Endometrium (tissue), 2 donors: ENCODE measurements around the gene ATP5PO.
"Not testable (repeated sequence)": the region's sequence is repeated elsewhere in the genome, so short reads cannot be mapped to it uniquely, and the experiment has no call there.

ENCODE experiments used
- FAIRE-seq: peaks from 2 replicates; lab custom pipeline; 2012; peaks lifted over from hg19 to GRCh38; lab: Jason Lieb, UNC
- donor health status: control.
- donor health status: control.

Gene ATP5PO

DNA sequence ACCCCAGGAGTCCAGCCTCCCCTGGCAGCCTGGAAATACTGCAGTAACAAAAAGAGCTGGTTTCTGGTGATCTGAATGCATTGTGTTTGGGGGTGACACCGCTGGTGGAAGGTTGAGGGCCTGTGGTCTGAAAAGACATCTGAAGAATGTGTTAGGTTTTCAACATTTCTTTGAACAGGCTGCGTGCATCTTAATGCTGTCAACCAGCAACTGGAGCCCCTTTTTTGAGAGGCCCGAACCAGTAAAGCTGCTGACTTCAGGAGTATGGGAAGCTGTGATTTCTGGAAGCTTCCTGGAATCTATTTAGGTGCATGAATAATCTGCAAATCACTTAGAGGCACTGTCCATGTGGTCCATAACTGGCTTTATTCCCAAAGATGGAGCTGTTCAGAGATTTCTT lies 17.0 kb downstream of the ATP5PO start:
- FAIRE-seq: no peak

DNA sequence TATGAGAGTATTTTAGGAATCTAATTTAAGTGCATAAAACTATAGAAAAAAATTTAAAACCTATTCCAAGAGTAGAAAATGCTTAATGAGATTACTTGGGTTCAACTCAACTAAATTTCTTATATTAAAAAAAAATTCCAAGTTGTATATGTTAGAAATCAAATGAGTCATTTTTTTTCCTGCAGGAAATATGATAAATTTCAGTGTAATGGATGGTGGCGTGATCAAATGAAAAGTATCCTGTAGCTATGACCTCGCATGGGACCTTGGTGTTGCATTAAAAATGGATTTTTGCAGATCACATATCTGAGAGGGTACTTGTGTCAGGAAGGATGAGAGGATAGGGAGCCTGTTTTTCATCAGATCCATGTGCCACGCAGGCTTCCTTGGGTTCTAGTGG lies 17.9 kb downstream of the ATP5PO start:
- FAIRE-seq: no peak

DNA sequence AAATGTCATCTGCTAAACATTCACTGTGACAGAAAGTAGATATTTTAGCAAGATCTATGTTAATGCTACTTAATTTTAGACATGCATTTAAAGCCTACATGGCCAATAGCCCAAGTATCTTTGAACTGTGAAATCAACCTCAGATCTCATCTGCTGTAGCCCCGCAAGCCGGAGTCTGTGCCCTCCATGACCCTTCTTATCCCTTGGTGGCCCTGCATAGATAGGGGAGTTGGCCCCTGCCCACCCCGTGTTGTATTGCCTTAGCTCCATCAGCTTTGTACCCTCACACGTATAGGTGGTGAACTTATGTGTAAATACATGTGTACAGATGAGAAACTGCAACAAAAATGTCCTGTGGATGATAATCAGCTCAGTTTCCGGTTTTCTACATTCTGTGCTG lies 18.5 kb downstream of the ATP5PO start:
- FAIRE-seq: no peak

DNA sequence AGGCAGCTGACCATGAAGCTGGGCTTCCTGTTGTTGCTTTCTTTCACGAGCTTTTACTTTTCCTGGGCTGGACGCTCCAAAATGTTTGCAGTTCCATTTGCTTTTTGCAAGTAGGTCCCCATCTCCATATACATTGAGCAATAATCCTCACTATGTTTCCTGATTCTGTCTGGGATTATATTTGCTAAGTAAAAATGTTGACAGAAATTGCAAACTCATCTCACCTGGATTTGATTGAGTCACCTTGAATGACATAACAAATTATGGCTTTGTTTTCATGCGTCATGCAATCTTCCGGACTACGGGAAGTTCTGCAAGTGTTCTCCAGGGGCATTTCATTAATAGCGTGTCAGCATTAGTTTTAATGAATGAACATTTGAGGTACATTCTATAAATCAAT lies 18.9 kb downstream of the ATP5PO start:
- no peak for FAIRE-seq

DNA sequence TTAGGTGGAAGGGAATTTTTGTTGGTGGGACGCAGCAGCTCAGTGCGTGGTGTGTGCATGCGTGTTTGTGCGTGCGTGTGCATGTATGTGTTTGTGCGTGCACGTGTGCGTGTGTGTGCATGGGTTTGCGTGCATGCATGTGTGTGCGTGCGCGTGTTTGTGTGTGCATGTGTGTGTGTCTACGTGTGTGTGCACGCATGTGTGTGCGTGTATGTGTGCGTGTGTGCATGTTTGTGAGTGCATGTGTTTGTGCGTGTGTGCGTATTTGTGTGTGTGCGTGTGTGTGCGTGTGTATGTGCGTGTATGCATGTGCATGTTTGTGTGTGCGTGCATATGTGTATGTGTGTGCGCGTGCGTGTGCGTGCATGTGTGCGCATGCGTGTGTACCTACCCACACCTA lies 20.2 kb downstream of the ATP5PO start:
- FAIRE-seq: no peak

DNA sequence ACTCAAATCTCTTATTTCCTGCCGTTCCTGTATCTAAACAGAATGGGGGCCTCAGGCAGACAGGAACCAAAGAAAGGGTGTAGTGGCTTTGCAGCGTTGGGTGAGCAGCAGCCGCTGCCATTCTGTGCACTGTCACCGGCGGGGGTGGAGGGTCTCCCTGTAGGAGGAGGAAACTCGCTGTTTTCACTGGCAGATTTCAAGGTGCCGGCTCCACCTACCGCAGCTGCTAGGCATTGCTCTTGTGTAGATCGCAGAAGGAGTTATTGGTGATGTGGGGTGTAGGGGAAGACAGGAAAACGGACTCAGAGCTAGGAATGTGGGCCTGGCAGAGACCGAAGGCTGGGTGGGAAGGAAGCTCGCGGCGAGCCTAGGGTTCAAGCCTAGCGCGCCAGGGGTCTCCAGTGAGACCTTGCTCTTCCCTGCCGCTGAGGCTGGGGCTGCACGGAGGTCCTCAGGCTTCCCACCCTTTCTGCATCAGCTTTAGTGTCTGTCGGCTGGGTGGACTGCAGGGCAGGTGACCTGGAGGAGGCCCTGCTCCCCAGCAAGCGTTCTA lies 20.8 kb downstream of the ATP5PO start:
- no peak for FAIRE-seq

DNA sequence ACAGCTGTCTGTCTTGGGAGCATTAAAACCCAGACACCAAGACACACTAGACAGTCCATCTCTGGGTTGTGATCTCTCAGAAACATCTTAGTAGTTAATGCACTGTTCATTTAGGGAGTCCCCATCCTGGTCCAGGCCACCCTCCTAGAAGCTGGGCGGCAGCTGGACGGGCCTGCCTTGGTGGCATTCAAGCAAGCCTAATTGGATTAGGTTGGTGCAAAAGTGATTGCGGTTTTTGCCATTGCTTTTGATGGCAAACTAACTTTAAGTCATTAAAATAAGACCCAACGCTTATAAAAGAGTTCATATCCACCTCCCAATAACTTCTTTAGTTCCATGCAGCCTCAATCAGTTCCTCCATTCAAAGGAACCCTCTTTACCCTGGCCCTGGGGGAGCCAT lies 21.7 kb downstream of the ATP5PO start:
- no peak for FAIRE-seq

DNA sequence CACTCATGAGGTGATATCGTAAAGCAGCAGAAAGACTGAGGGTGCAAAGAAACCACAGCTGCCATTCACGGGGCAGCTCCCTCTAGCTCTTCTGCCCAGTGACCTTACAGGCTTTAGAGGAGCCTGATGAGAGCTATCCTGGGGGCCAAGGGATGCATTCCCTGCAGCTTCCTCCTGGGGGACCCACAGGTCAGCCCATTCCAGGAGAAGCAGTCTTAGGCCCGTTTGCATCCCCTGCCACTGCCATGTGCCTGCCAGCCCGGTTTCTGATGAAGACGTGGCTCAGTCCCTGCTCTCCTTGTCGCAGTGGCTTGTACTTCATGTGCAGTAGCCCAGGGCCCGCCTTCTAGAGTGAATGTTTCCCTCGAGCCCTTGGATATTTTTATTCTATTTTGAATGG lies 22.8 kb downstream of the ATP5PO start:
- FAIRE-seq: no peak

DNA sequence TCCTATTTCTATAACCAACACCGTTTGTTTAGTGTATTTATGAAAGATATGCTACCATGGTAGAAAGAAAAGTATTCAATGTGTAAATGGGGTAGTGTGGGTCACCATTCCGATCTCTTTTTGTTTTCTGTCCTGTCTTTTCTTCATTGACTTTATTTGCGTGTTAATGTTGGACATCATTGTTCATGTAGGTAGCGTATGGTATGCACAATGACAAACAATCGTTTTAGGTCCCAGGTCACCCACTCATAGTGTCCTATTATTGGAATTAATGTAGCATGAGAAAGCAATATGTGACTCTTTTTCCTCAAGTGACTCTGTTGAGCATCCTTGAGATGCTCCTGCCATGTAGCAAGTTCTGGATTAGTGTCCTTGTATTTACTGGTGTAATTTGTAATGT lies 25.4 kb downstream of the ATP5PO start:
- FAIRE-seq: no peak

DNA sequence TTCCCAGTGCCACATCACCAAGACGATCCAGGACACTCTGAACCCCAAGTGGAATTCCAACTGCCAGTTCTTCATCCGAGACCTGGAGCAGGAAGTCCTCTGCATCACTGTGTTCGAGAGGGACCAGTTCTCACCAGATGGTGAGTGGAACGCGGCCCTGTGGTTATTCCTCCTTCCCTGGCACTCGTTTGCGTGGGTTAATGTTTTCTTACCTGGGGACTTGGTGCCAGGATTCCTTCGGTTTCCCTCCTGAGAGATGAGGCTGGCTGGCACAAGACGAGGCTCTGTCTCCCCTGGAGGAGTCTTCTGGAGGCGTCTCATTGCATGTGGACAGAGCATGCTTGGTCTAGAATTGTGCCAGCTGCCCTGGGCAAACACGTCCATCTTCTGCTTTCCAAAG lies 29.3 kb downstream of the ATP5PO start:
- no peak for FAIRE-seq

DNA sequence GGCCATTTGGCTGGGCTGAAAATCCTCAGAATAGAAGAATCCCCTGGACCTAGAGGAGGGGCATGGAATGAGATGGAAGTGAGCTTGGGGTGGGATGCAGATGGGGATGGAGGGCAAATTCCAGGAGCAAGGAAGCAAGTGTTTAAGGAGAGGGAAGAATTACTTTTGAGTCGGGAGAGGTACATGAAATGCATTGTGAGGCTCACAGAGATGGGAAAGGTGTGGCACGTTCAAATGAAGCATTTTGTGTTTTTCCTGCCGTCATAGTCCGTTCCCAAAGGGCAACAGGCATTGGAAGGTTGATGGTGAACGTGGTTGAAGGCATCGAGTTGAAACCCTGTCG lies 30.5 kb downstream of the ATP5PO start:
- no peak for FAIRE-seq

DNA sequence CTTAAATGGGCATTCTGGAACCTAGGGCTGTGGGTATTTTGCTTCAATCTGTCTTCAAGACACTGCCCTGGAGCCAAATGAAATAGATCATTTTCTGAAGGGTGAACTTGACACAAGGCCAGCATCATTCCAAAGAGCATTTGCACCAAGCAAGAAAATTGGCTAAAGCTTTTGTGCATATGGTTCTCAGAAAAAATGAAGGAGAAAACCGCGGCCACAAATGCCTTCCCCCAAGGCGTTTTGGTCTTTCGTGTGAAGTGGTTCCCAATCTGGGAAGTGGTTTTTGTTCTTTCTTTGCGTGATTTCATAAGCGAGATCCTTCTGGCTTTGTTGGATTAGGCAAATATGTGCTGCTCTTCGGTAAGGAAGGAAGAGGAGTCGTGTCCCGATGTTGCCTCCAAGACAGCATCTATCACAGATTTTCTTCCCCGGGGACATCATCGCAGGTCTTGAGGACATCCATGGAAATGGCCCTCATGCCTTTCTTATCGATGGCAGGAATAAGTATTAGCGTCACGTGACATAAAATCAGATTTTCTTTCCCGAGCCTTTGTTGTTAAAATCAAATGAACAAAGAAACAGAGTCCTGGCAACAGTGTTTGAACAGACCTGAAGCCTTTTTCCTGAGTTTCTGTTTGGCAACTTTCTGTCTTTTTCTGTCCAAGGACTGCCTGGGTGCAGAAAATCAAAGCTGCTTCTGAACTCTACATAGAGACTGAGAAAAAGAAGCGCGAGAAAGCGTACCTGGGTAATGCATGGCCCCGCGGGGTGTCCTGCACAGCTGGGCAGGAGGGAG lies 31.0 kb downstream of the ATP5PO start:
- FAIRE-seq: no peak

DNA sequence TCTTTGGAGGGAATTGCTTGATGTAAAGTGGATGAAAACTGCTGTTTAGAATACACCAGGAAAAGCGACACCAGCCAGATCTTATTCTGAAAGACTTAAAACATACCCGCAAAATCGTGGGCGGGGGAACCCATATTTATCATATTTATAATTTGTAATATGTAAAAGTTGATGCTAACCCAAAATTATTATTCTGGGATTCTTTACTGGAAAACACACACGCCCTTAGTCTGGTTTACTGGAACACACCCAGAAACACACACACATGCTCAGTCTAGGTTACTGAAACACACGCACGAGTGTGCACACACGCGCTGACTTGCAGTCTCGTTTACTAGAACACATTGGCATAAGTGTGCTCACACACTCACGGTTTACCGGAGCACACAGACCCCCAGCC lies 32.5 kb downstream of the ATP5PO start:
- FAIRE-seq: no peak

DNA sequence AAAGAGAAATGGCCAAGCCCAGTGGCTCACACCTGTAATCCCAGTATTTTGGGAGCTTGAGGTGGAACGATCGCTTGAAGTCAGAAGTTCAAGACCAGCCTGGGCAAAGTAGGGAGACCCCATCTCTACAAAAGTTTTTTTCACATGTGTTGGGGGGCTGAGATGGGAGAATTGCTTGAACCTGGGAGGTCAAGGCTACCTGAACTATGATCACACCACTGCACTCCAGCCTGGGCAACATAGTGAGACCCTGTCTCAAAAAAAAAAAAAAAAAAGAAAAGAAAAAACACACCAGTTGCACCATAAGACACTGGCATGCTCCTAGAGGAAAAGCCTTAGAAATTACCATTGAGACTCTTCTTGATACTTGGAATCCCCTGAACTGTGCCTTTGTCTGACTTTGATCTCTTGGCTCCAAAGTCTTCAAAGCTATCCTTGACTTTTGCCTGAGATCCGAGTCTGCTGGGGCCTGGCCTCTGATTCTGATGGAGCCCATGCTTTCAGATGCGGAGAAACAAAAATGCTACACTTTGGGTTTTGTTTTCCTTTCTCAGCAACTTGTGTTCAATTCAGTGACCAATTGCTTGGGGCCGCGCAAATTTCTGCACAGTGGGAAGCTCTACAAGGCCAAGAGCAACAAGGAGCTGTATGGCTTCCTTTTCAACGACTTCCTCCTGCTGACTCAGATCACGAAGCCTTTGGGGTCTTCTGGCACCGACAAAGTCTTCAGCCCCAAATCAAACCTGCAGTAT lies 33.7 kb downstream of the ATP5PO start:
- no peak for FAIRE-seq

DNA sequence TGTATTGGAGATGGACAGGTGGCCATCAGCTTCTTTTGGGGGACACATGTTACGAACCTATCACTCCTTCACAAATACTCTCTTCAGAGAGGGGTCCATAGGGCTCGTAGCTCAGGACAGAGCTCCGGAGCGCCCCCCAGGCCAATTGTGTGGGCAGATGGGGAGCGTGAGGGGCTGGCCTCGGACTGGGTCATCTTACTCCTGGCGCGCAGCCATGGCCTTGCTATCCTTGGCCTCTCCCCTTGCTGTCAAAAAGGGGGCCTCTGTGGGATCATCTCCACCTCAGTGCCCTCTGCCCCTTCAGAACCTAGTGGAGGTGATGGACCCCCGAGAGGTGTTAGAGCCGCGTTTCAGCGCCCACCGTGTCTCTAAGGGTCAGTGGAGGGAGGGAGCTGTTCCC lies 35.0 kb downstream of the ATP5PO start:
- FAIRE-seq: no peak

DNA sequence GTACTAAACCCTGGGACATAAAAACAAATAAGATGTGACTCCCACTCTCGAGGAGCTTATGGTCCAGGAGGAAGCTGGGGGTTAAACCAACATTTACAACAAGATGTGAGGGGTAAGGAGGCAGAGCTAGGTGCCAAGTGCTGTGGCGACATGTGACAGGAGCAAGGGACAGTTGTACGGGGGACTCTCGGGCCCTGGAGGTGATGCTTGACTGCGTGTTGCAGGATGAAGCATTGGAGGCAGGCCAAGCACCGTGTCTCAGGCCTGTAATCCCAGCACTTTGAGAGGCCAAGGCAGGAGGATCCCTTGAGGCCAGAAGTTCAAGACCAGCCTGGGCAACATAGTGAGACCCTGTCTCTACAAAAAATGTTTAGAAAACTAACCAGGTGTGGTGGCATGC lies 36.8 kb downstream of the ATP5PO start:
- no peak for FAIRE-seq

DNA sequence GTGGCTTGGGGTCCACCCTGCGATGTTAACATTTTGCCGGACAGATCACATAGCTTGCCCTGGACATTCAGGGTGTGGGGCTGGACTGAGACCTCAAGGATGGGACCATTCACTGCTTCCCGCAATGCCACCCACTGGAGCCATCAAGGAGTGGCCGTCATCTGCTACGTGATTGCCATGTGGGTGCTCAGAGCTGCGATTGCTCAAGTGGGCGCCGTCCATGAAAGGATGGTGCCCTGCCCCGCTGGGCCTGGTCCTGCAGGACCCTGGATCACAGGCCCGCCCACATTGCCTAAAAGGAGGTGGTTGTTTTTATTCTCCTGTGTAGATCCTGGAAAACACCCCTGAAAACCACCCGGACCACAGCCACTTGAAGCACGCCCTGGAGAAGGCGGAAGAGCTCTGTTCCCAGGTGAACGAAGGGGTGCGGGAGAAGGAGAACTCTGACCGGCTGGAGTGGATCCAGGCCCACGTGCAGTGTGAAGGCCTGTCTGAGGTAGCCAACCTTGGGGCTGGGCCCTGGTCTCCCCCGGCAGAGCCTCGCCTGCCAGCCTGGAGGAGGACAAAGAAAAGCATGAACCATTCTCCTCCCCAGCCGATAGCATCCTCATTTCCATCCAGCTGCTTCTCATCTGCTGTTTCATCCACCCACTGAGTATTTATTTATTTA lies 40.4 kb downstream of the ATP5PO start:
- no peak for FAIRE-seq

DNA sequence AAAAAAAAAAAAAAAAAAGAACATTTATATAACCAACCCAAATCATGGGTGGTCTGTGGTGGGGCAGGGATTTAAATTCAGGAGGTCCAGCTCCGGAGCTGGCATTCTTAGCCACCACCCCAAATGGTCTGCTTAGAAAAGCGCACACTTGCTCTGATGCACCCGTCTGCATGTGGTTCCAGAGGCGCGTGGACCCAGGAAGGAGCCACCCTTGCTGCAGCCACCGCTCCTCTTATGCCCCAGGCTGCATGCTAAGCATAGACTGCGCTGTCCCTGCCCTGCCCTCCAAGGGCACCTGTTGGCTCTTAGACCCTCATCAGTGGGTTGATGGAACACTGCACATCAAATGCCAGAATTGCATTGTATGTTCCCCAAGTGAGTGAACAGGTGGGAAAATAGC lies 41.4 kb downstream of the ATP5PO start:
- no peak for FAIRE-seq

DNA sequence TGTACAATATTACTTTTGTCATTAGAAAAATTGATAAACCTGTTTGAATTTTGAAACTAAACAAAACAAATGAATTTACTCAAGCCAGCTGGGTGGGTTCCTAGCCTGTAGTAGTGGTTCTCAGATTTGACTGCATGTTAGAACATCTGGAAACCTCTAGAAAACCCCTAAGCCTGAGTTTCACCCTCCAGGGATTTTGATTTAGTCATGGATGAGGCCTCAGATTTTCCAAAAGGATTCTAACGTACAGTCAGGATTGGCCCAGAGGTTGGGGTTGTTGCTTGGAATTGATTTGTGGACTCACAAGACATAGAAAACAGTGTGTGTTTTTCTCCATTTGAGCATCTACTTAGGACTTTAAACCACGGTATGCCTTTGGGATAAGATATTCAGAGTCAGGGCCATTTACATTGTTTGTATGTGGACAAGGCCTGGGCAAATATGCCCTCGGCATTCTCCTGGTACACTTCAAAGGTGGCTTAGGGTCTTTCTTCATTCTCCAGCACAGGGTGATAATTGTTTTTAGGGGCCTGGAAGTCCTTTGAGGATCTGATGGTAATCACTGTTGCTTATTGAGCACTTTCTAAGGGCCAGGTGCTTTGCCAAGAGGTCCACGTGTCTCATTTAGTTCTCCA lies 42.6 kb downstream of the ATP5PO start:
- no peak for FAIRE-seq

DNA sequence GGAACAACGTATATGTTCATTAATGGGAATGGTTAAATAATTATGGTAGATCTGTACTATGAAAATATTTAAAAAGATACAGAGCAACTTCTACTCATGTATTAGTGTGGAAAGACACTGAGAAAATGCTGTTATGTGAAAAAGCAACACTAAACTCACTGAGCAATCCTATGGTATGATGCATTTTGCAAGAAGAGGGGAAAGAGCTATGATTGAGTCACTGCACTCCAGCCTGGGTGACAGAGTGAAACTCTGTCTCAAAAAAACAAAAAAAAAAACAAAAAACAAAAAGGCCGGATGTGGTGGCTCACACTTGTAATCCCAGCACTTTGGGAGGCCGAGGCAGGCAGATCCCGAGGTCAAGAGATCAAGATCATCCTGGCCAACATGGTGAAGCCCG lies 44.4 kb downstream of the ATP5PO start:
- FAIRE-seq: no peak

DNA sequence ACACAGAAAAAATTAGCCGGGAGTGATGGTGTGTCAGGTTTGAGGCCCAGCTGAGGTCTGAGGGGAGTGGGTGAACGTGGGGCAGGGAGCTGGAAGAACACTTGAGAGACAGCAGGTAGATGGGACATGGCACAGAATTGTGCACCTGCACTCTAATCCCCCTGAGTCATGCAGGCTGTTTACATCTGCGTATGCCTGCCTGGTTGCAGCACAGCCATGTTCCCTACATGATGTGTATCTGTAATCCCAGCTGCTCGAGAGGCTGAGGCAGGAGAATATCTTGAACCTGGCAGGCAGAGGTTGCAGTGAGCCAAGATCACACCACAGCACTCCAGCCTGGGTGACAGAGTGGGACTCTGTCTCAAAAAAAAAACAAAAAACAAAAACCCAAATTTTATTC lies 44.8 kb downstream of the ATP5PO start:
- FAIRE-seq: no peak

DNA sequence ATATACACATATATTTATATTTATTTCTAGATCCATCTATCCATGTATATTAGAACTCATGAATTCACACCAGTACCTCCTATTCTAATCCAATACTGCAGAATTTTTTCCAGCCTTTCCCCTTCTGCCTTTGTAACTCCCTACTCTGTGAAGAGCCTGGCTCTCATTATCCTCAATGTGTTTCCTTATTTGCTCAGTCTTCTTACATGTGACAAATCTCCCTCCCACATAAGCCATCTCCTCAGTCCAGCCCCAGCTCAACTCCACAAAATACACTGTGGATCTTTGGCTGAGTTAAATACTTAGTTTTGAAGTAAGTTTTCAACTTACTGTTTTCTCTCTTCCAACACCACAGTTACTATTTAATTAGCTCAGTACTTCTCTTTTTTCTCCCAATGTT lies 45.7 kb downstream of the ATP5PO start:
- FAIRE-seq: no peak

DNA sequence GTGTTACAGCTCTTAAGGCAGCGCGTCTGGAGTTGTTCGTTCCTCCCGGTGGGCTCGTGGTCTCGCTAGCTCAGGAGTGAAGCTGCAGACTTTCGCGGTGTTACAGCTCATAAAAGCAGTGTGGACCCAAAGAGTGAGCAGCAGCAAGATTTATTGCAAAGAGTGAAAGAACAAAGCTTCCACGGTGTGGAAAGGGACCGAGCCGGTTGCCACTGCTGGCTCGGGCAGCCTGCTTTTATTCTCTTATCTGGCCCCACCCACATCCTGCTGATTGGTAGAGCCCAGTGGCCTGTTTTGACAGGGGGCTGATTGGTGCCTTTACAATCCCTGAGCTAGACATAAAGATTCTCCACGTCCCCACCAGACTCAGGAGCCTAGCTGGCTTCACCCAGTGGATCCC lies 47.7 kb downstream of the ATP5PO start:
- not testable (repeated sequence) for FAIRE-seq
